ENCODE data around the gene KLHDC1.

- TF ChIP-seq POLR2AphosphoS5 (IDR thresholded peaks at IDR 0.05; ENCODE audit: insufficient read depth in 1 of 2, low read depth in 1 of 2) (peak in 1 of 2 donors; percentile 94), CTCF (IDR thresholded peaks at IDR 0.05) (no peak), POLR2A (IDR thresholded peaks at IDR 0.05) (peak in 1 of 2 donors; percentile 87)
Observed at GRCh38 chr14:49692811-49693734, at the start of gene KLHDC1.

Measured in vagina (tissue), 2 donors.